MG63 (cell line): Measurements from ENCODE around the gene KLK7. TPM values are rescaled to one million over a fixed set of nuclear protein-coding genes. Genes with fewer than 3 reads are reported as not detected.

Experiments
- DNase-seq: peaks from one replicate; pipeline ENCODE4 v3.0.0-alpha.2; 2020
- H3K27me3 ChIP-seq: fragments of 250-450 bp; sonication (Bioruptor Pico); 2 replicates; pipeline ENCODE4 v1.5.1; 2020; ENCODE audit warnings: mild to moderate bottlenecking, moderate library complexity
- H3K36me3 ChIP-seq: fragments of 250-450 bp; sonication (Bioruptor Pico); 2 replicates; pipeline ENCODE4 v1.5.1; 2020; ENCODE audit warnings: mild to moderate bottlenecking, moderate library complexity
- H3K4me3 ChIP-seq: fragments of 250-450 bp; sonication (Bioruptor Pico); 2 replicates; pipeline ENCODE4 v1.5.1; 2020; ENCODE audit warnings: mild to moderate bottlenecking, moderate library complexity
- H3K9me3 ChIP-seq: fragments of 250-450 bp; sonication (Bioruptor Pico); 2 replicates; pipeline ENCODE4 v1.5.1; 2020; ENCODE audit warnings: mild to moderate bottlenecking, moderate library complexity
- total RNA-seq: library from RNA; depleted of rRNA; stranded (reverse); fragments of >200 nt; shearing (Covaris generic); gene quantifications from 2 replicates; pipeline ENCODE4 v1.2.3, GENCODE V29; 2014; ENCODE audit warnings: low replicate concordance

Gene KLK7
- total RNA-seq, 1 experiment from 2014 or later: 31.4 TPM

DNA sequence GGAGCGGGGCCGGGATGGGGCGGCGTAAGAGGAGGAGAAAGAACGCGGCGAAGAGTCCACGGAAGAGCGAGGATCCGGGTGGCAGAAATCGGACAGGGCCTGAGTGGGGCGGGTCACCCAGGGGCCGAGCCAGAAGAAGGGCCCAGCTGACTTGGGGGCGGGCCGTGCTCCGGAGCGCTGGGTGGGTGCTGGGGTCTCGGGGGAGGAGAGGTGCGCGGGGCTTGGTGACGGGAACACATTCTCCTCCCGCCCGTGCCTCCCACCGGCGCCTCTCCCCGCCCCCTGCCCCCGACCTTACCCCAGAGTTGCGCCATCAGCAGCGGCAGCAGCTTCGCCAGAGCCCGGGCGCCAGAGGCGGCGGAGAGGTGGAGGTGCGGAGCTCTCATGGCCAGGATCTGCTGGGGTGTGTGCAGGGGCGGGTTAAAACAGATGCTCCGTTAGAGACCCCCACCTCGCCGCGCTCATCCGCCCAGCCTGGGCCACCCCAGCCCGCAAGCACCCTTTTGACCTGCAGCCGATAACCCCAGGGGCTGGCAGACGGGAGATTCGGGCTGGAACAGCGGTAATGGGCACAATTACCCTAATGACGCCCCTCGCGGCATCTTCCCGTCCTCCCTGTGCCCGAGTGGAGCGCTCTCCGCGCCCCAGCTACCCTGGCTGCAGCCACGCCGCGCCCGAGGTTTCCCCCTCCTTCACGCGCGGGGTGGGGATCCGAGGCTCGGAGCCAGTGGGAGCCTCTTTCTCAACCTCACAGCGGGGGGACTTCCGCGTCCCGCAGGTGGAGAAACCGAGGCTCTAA is 35.2 kb upstream of the KLK7 start:
- Histone ChIP-seq H3K36me3 (no peaks in the 10 kb centered on the region), H3K9me3 (no peaks in the 10 kb centered on the region; the same call in 1 of the 2 replicates), H3K4me3 (peak overlapping the region; percentile 10), H3K27me3 (peaks cover 40% of the 10 kb centered on the region)
- DNase-seq: peak; percentile 15

- peak; percentile 76 for DNase-seq
- Histone ChIP-seq H3K4me3 (peak overlapping the region; percentile 38), H3K36me3 (no peaks in the 10 kb centered on the region), H3K27me3 (peaks cover 22% of the 10 kb centered on the region), H3K9me3 (no peaks in the 10 kb centered on the region; the same call in 1 of the 2 replicates)
Measured at GRCh38 chr19:51016798-51017683, 33.3 kb upstream of the KLK7 start.

- Histone ChIP-seq H3K9me3 (no peaks in the 10 kb centered on the region; the same call in 1 of the 2 replicates), H3K4me3 (no peak overlapping the region), H3K36me3 (no peaks in the 10 kb centered on the region), H3K27me3 (peaks cover 22% of the 10 kb centered on the region)
- no peak for DNase-seq
Measured at GRCh38 chr19:51015691-51016267, 32.1 kb upstream of the KLK7 start.

DNA sequence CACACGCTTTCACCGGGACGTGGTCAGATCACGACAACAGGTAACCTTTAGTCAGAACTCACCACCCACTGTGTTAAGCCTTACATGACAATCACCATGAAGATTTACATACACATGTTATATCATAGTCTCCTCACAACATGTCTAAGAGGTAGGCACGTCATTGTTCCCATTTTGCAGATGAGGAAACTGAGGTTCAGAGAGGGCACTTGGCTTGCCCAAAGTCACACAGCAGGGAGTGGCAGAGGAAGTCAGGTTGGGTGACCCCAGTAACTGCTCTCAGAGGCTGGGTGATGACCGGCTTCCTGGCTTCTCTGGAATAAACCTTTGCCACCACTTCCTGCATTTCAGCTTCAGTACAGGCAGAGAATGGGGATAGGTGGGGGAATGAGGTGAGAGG is 30.5 kb upstream of the KLK7 start:
- no peaks in the 10 kb centered on the region; the same call in 1 of the 2 replicates for H3K9me3 ChIP-seq
- H3K36me3 ChIP-seq: no peaks in the 10 kb centered on the region
- peaks cover 21% of the 10 kb centered on the region for H3K27me3 ChIP-seq
- no peak overlapping the region for H3K4me3 ChIP-seq
- DNase-seq: no peak

GRCh38 chr19:51012661-51013190 is 29.0 kb upstream of the KLK7 start:
- H3K27me3 ChIP-seq: peaks cover 10% of the 10 kb centered on the region; the same call in 1 of the 2 replicates
- H3K36me3 ChIP-seq: no peaks in the 10 kb centered on the region

DNA sequence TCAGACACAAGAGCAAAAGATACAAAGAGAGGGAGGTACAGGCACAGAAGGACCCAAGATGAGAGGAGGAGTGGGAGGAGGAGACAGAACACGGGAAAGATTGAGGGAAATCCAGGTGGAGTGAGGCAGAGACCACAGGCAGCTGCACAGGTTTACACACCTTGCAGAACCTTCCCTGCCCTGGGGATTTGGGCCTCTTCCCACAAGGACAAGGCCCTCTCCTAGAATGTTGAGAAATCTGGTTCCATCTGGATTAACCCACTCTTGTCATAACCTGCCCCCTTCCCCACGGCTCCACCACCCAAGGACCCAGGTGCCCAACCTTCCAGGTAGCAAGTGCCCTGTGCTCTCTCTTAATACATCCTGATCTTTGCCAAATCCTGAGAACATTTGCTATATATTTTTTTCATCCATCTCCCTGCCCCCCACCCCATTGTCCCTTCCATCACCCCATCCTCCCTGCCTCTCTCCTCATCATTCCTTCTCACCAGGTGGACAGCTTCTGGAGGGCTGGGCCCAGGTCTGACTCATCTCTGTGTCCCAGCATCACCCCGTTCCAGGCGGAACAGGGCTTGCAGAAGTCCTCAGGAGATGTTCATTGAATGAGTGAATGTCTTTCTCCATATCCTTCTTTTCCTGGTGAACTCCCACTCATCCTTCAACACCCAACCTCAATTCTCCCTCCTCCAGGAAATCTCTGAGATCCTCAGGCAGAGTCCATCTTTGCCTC is 26.5 kb upstream of the KLK7 start:
- Histone ChIP-seq H3K9me3 (no peaks in the 10 kb centered on the region), H3K27me3 (peaks cover 6% of the 10 kb centered on the region), H3K36me3 (no peaks in the 10 kb centered on the region), H3K4me3 (no peak overlapping the region)
- DNase-seq: no peak

More at GRCh38 chr19:51012661-51013190, 29.0 kb upstream of the KLK7 start:
- no peak overlapping the region for H3K4me3 ChIP-seq
- no peaks in the 10 kb centered on the region; the same call in 1 of the 2 replicates for H3K9me3 ChIP-seq
- peak; percentile 11 for DNase-seq

- no peak for DNase-seq
- Histone ChIP-seq H3K9me3 (no peaks in the 10 kb centered on the region), H3K36me3 (no peaks in the 10 kb centered on the region), H3K4me3 (no peak overlapping the region), H3K27me3 (peaks cover 9% of the 10 kb centered on the region)
Measured at GRCh38 chr19:51009061-51009891, 25.6 kb upstream of the KLK7 start.

DNA sequence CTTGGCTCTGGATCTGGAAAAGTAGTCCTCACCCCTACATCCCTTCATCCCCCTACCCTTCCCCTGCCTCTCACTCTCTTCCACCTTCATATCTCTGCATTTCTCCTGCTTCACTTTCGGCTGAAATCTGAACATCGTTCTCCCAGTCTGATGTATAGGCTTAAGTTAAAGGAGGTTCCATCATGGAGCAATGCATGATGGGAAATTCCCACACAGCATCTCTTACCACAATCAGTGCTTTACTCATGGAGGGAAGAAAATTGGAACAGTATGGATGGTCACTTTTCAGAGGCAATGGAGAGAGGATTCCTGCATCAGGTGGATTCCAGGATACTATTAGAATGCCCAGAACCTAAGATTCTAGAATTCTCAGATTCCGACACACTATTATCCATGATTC is 23.8 kb upstream of the KLK7 start:
- no peaks in the 10 kb centered on the region for H3K9me3 ChIP-seq
- DNase-seq: no peak
- no peak overlapping the region for H3K4me3 ChIP-seq
- no peaks in the 10 kb centered on the region for H3K36me3 ChIP-seq
- H3K27me3 ChIP-seq: peaks cover 9% of the 10 kb centered on the region

- H3K27me3 ChIP-seq: peaks cover 9% of the 10 kb centered on the region
- no peaks in the 10 kb centered on the region for H3K9me3 ChIP-seq
- H3K4me3 ChIP-seq: no peak overlapping the region
- no peaks in the 10 kb centered on the region for H3K36me3 ChIP-seq
- DNase-seq: peak; percentile 61
Measured at GRCh38 chr19:51006406-51006805, 22.7 kb upstream of the KLK7 start.

GRCh38 chr19:51005248-51005647 is 21.5 kb upstream of the KLK7 start:
- DNase-seq: no peak
- Histone ChIP-seq H3K27me3 (peaks cover 7% of the 10 kb centered on the region), H3K36me3 (no peaks in the 10 kb centered on the region), H3K9me3 (no peaks in the 10 kb centered on the region), H3K4me3 (no peak overlapping the region)

DNA sequence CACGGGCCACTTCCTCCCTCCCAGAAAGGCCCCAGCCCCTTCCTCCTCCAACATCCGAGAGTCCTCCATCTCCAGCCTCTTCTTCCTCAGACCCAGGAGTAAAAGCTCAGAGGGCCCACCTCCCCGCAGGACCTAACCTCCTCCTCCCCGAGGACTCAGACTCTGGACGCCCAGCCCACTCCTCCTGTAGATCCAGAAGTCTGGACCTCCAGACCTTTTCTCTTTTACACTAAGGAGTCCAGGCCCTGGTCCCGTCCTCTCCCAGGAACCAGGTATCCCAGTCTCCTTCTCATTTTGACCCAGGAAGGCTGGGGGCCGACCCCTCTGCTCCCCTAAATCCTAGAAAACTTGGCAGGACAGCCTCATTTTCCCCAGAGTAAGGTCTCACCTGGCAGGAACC is 19.6 kb upstream of the KLK7 start:
- DNase-seq: no peak
- H3K4me3 ChIP-seq: no peak overlapping the region
- no peaks in the 10 kb centered on the region for H3K36me3 ChIP-seq
- peaks cover 8% of the 10 kb centered on the region for H3K27me3 ChIP-seq
- H3K9me3 ChIP-seq: no peaks in the 10 kb centered on the region

- Histone ChIP-seq H3K9me3 (no peaks in the 10 kb centered on the region), H3K4me3 (no peak overlapping the region), H3K27me3 (peaks cover 14% of the 10 kb centered on the region), H3K36me3 (no peaks in the 10 kb centered on the region)
- peak; percentile 24 for DNase-seq
Measured at GRCh38 chr19:51002542-51003311, 19.0 kb upstream of the KLK7 start.

GRCh38 chr19:51002089-51002532 is 18.4 kb upstream of the KLK7 start:
- no peaks in the 10 kb centered on the region for H3K9me3 ChIP-seq
- DNase-seq: no peak
- H3K27me3 ChIP-seq: peaks cover 19% of the 10 kb centered on the region
- no peak overlapping the region for H3K4me3 ChIP-seq
- H3K36me3 ChIP-seq: no peaks in the 10 kb centered on the region

DNA sequence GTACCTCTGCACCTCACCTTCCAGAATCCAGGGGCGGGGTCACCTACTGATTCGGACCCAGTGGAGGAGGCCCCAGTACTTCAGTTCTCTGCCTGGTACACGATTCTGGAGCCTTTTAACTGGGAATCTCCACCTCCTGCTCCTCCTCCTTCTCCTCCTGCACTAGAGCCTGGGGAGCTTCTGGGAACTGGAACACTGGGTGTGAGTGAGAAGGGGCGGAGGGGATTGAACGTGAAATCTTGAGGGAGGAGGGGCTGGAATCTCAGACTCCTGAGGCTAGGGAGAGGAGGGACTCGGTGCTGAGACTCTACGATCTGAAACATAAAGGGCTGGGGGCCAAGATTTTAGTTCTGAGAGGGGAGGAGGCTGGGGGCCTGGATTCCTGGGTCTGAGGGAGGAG is 17.8 kb upstream of the KLK7 start, which contains the start of gene KLK8:
Gene KLK8 (minus strand): TSS at position 90 of the 400 bp plus-strand sequence. CDS start 437 bp downstream, outside the sequence.
- DNase-seq: no peak
- H3K4me3 ChIP-seq: no peak within 1 kb of the TSS

DNA sequence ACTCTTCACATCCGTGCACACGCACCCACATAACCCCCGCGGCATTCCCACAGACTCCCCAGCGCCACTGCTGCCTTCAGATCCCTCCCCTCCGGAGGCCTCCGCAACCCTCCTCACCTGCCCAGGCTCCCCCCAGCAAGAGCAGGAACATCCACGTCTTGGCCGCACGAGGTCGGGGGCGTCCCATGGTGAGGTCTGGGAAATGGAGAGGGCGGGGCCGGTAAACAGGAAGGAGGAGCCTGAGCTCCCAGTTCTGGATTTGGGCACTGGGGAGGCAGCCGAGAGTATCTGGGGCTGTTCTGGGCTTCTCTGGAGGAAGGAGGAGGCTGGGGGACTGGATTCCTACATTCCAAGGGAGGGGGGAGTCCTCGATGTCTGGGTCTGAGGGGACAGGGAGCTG is 17.3 kb upstream of the KLK7 start:
- Histone ChIP-seq H3K36me3 (no peaks in the 10 kb centered on the region), H3K4me3 (no peak overlapping the region), H3K27me3 (peaks cover 26% of the 10 kb centered on the region), H3K9me3 (no peaks in the 10 kb centered on the region)
- DNase-seq: no peak

More for the DNA sequence above, 17.8 kb upstream of the KLK7 start, which contains the start of gene KLK8:
- Histone ChIP-seq H3K27me3 (peaks cover 21% of the 10 kb centered on the region), H3K9me3 (no peaks in the 10 kb centered on the region), H3K36me3 (no peaks in the 10 kb centered on the region)
